PC-9 (cell line): ENCODE data around the gene RUSF1. TPM values are rescaled to one million over a fixed set of nuclear protein-coding genes. Genes with fewer than 3 reads are reported as not detected.

Experiments used
- BruUV-seq: library from RNA; stranded (reverse); fragments of 400-500 nt; replicated peaks from 2 replicates; lab custom pipeline; 2021; lab: Mats Ljungman, UMichigan
- CTCF ChIA-PET: fragments of 300-600 bp; sonication (Branson Sonifier 250); formaldehyde crosslinking; loops from one replicate; lab custom pipeline; 2022; ENCODE audit warnings: antibody characterized with exemption; lab: Charles Lee
- POLR2A ChIA-PET: fragments of 300-600 bp; sonication (Branson Sonifier 250); formaldehyde crosslinking; loops from one replicate; lab custom pipeline; 2022; ENCODE audit warnings: antibody characterized with exemption; ENCODE audit not compliant: unreplicated experiment; lab: Charles Lee
- DNase-seq, 2 experiments: peaks; one replicate each; pipeline versions ENCODE4 v3.0.0 to v3.0.0-alpha.2; 2015 to 2022; ENCODE audit warnings: mixed read lengths in 1 of 2
- H2AFZ ChIP-seq: fragments of 200-600 bp; sonication (generic); 2 replicates; pipeline ENCODE4 v1.8.1; 2017; ENCODE audit warnings: antibody characterized with exemption
- H3F3A ChIP-seq: fragments of 200-600 bp; sonication (generic); 2 replicates; pipeline ENCODE4 v1.8.1; 2017; ENCODE audit warnings: antibody characterized with exemption, mild to moderate bottlenecking, low read depth; ENCODE audit not compliant: insufficient read depth
- H3K27ac ChIP-seq: fragments of 200-600 bp; sonication (generic); 2 replicates; pipeline ENCODE4 v1.6.1; 2016; ENCODE audit warnings: mixed run types
- H3K27me3 ChIP-seq: fragments of 200-600 bp; sonication (generic); 2 replicates; pipeline ENCODE4 v1.6.1; 2016; ENCODE audit warnings: low read depth, mixed run types; ENCODE audit not compliant: insufficient read depth
- H3K36me3 ChIP-seq: fragments of 200-600 bp; sonication (generic); 2 replicates; pipeline ENCODE4 v1.6.1; 2016; ENCODE audit warnings: low read depth, mixed run types
- H3K4me1 ChIP-seq: fragments of 200-600 bp; sonication (generic); replicated peaks from 2 replicates; pipeline ENCODE4 v1.6.1; 2016; ENCODE audit warnings: mixed run types; ENCODE audit not compliant: insufficient read depth
- H3K4me2 ChIP-seq: fragments of 200-600 bp; sonication (generic); 2 replicates; pipeline ENCODE4 v1.6.1; 2017; ENCODE audit warnings: mixed run types
- H3K4me3 ChIP-seq: fragments of 200-600 bp; sonication (generic); 2 replicates; pipeline ENCODE4 v1.6.1; 2016; ENCODE audit warnings: mixed run types
- H3K79me2 ChIP-seq: fragments of 200-600 bp; sonication (generic); 2 replicates; pipeline ENCODE4 v1.6.1; 2017; ENCODE audit warnings: low read depth, mixed run types
- H3K9me2 ChIP-seq: fragments of 200-600 bp; sonication (generic); 2 replicates; pipeline ENCODE4 v1.8.1; 2017; ENCODE audit warnings: mild to moderate bottlenecking; ENCODE audit not compliant: insufficient read depth
- H3K9me3 ChIP-seq: fragments of 200-600 bp; sonication (generic); 2 replicates; pipeline ENCODE4 v1.8.1; 2016; ENCODE audit warnings: low read depth; ENCODE audit not compliant: insufficient read depth
- H4K20me1 ChIP-seq: fragments of 200-600 bp; sonication (generic); 2 replicates; pipeline ENCODE4 v1.8.1; 2017; ENCODE audit not compliant: insufficient read depth
- EZH2 ChIP-seq: fragments of 200-600 bp; sonication (generic); IDR thresholded peaks from 2 replicates; pipeline ENCODE4 v1.8.0; 2017; ENCODE audit warnings: antibody characterized with exemption, low read depth
- intact Hi-C: fragments of 100-400 bp; cut with micrococcal nuclease; formaldehyde crosslinking; loops from one replicate; pipeline ENCODE4 v1.10.0; 2022; ENCODE audit not compliant: unreplicated experiment
- total RNA-seq: library from RNA; stranded (reverse); gene quantifications from 2 replicates; pipeline ENCODE4 v1.2.3, GENCODE V29; 2021
- TF ChIP-seq, protein P1 (sequence below): fragments of 200-600 bp; sonication (generic); conservative IDR thresholded peaks from 2 replicates; pipeline ENCODE4 v1.6.1; 2017; ENCODE audit warnings: mixed run types, antibody characterized with exemption, mild to moderate bottlenecking, moderate library complexity

Gene RUSF1
- total RNA-seq, 1 experiment from 2014 or later, result 86.7 TPM

GRCh38 chr16:31496670-31497069 lies 11.5 kb downstream of the RUSF1 start:
- intact Hi-C loops, result no loop called here
- POLR2A ChIA-PET, result no interaction called here
- no peaks in the 10 kb centered on the region for H3K36me3 ChIP-seq
- H2AFZ ChIP-seq, result no peak overlapping the region
- DNase-seq, result no peak
- no peaks in the 10 kb centered on the region for H3K9me2 ChIP-seq
- H4K20me1 ChIP-seq, result peaks cover 3% of the 10 kb centered on the region; the same call in 1 of the 2 replicates
- TF ChIP-seq EZH2, result no peak
- no peaks in the 10 kb centered on the region for H3K4me1 ChIP-seq
- no peaks in the 10 kb centered on the region for H3K9me3 ChIP-seq
- CTCF ChIA-PET, result no interaction called here
- no peak overlapping the region for H3K27ac ChIP-seq
- no peaks in the 10 kb centered on the region for H3K27me3 ChIP-seq
- no TSS peak for BruUV-seq
- H3K79me2 ChIP-seq, result no peaks in the 10 kb centered on the region
- no peak overlapping the region for H3K4me3 ChIP-seq
- H3K4me2 ChIP-seq, result no peak overlapping the region
- no peaks in the 10 kb centered on the region for H3F3A ChIP-seq

- no peaks in the 10 kb centered on the region for H3K4me1 ChIP-seq
- POLR2A ChIA-PET, result no interaction called here
- intact Hi-C loops, result no loop called here
- TF ChIP-seq, protein P1, sequence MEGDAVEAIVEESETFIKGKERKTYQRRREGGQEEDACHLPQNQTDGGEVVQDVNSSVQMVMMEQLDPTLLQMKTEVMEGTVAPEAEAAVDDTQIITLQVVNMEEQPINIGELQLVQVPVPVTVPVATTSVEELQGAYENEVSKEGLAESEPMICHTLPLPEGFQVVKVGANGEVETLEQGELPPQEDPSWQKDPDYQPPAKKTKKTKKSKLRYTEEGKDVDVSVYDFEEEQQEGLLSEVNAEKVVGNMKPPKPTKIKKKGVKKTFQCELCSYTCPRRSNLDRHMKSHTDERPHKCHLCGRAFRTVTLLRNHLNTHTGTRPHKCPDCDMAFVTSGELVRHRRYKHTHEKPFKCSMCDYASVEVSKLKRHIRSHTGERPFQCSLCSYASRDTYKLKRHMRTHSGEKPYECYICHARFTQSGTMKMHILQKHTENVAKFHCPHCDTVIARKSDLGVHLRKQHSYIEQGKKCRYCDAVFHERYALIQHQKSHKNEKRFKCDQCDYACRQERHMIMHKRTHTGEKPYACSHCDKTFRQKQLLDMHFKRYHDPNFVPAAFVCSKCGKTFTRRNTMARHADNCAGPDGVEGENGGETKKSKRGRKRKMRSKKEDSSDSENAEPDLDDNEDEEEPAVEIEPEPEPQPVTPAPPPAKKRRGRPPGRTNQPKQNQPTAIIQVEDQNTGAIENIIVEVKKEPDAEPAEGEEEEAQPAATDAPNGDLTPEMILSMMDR, result no peak
- no peak for TF ChIP-seq EZH2
- CTCF ChIA-PET, result interaction anchor here (0.7 kb wide), 1 partner anchor 365 kb away, joined by 3 read pairs; no protein-coding TSS in a partner anchor
- H4K20me1 ChIP-seq, result no peaks in the 10 kb centered on the region
- H3F3A ChIP-seq, result no peaks in the 10 kb centered on the region; the same call in 1 of the 2 replicates
- no peaks in the 10 kb centered on the region for H3K9me3 ChIP-seq
- no peak overlapping the region for H2AFZ ChIP-seq
- no peak overlapping the region for H3K27ac ChIP-seq
- H3K4me2 ChIP-seq, result no peak overlapping the region
- BruUV-seq, result no TSS peak
- no peaks in the 10 kb centered on the region for H3K36me3 ChIP-seq
- no peaks in the 10 kb centered on the region for H3K27me3 ChIP-seq
- no peaks in the 10 kb centered on the region for H3K79me2 ChIP-seq
- DNase-seq, result no peak
- no peak overlapping the region for H3K4me3 ChIP-seq
- no peaks in the 10 kb centered on the region for H3K9me2 ChIP-seq
These were observed 14.6 kb downstream of the RUSF1 start for GRCh38 chr16:31493506-31494125.

- Histone ChIP-seq H3K79me2 (no peaks in the 10 kb centered on the region), H3K4me1 (0 out of 2 replicates have a peak, but pooled peaks cover 8% of the 10 kb centered on the region), H4K20me1 (no peaks in the 10 kb centered on the region), H3K27me3 (no peaks in the 10 kb centered on the region), H3K9me2 (no peaks in the 10 kb centered on the region), H3F3A (no peaks in the 10 kb centered on the region; the same call in 1 of the 2 replicates), H2AFZ (no peak overlapping the region), H3K4me3 (no peak overlapping the region), H3K4me2 (no peak overlapping the region), H3K36me3 (no peaks in the 10 kb centered on the region), H3K27ac (no peak overlapping the region), H3K9me3 (no peaks in the 10 kb centered on the region)
- TF ChIP-seq EZH2, result no peak
- TF ChIP-seq, protein P1, result no peak
- intact Hi-C loops, result no loop called here
- no peak for DNase-seq
- CTCF ChIA-PET, result interaction anchor here (0.6 kb wide), 1 partner anchor 223 kb away, joined by 3 read pairs; no protein-coding TSS in a partner anchor
- no TSS peak for BruUV-seq
- POLR2A ChIA-PET, result no interaction called here
These were observed 16.3 kb downstream of the RUSF1 start for GRCh38 chr16:31491778-31492418.
